WI38 (cell line): Measurements from ENCODE around the gene RHOT1.

Experiments used
- H3K4me3 ChIP-seq: 2 replicates; pipeline ENCODE4 v1.5.1; 2011; ENCODE audit warnings: low read depth, mild to moderate bottlenecking, control low read depth, low read length
- CTCF ChIP-seq: IDR thresholded peaks from 2 replicates; pipeline ENCODE4 v1.5.1; 2012; ENCODE audit warnings: low read depth, mild to moderate bottlenecking, control low read depth, low read length

RHOT1 gene

DNA sequence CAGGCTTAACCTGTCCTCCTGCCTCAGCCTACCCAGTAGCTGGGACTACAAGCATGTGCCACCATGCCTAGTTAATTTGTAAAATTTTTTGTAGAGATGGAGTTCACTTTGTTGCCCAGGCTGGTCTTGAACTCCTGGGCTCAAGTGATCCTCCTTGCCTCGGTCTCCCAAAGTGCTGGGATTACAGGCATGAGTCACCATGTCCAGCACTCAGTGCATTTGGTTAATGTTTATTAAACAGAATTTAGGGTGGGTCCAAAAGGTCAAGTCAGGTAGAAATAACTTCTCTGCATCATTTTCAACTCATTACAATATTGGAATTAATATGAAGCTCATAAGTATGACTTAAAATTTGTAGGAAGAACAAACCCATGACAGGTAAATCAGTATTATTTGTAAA is 55.7 kb downstream of the RHOT1 start:
- H3K4me3 ChIP-seq = no peak overlapping the region
- TF ChIP-seq CTCF = no peak

- TF ChIP-seq CTCF = no peak
- H3K4me3 ChIP-seq = no peak overlapping the region
Measured at GRCh38 chr17:32206861-32207260, 64.6 kb downstream of the RHOT1 start.

- no peak overlapping the region for H3K4me3 ChIP-seq
- no peak for TF ChIP-seq CTCF
Measured at GRCh38 chr17:32208436-32208835, 66.1 kb downstream of the RHOT1 start.

GRCh38 chr17:32209608-32210007 is 67.3 kb downstream of the RHOT1 start:
- TF ChIP-seq CTCF = no peak
- H3K4me3 ChIP-seq = no peak overlapping the region

DNA sequence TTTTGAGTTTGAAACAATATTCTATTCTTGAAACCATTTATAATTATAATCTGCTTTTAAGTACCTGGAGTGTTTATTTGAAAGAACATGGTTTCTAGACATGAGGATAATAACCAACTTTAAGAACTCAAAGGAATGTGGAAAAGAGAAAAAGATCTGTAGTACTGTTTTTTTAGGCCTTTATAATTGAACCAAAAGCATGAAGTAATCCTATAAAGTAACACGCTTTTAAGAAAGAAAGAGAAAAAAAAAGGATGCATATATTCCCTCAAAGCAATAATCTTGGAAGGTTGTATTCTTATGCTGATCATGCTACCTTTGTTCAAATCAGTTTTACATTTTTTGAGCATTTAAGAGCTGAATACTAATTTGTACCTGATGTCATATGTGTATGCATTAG is 69.4 kb downstream of the RHOT1 start:
- H3K4me3 ChIP-seq = no peak overlapping the region
- no peak for TF ChIP-seq CTCF

DNA sequence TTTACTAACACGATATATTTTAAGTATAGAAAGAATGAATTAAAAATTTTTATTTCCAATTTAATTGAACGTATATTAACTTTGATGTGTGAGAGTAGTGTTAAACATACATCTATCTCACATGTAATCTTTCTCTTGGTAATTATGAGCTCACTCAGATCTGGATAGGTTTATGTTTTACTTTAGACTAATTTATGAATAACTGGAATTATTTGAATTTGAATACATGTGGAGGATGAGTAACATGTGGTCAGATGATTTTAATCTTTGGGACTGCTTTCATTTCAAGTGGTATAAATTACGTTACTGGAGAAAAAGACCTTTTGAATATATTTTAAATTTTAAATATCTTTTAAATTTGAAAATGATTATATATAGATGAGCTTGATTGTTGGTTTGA is 73.4 kb downstream of the RHOT1 start:
- no peak overlapping the region for H3K4me3 ChIP-seq
- TF ChIP-seq CTCF = no peak

- no peak for TF ChIP-seq CTCF
- no peak overlapping the region for H3K4me3 ChIP-seq
Measured at GRCh38 chr17:32222621-32223020, 80.3 kb downstream of the RHOT1 start.
